Measurements from ENCODE around the gene LRRC75A. TPM values are rescaled to one million over a fixed set of nuclear protein-coding genes. Genes with fewer than 3 reads are reported as not detected.

LRRC75A gene
- total RNA-seq, 2 donors from 2014 or later: 5.2 to 25.8 TPM

GRCh38 chr17:16473044-16474011, 18.7 kb downstream of the LRRC75A start:
- intact Hi-C loops (cut with DNase I): no loop called here
- no peak for DNase-seq (ENCODE audit: low spot score)

DNA sequence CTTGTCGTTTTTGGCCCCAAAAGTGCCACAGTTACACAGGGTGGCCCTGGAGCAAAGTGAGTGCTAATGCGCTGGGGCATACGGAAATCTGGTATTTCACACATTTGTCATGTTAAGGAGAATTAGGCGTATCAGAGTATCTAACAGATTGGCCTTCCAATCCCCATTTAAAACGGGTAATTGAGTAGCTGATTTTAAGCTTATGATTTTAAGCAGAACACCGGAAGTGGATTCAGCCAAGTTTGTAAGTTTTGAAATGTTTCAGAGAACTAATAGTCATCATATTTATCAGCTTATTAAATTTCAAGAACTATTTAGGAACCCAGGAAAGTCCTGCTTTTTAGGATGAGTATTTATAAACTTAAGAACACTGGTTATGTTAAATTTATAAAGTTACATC, 19.5 kb downstream of the LRRC75A start:
- TF ChIP-seq POLR2AphosphoS5 (IDR thresholded peaks at IDR 0.05) (no peak), POLR2A (IDR thresholded peaks at IDR 0.05) (no peak)
- TF ChIP-seq, protein P1, sequence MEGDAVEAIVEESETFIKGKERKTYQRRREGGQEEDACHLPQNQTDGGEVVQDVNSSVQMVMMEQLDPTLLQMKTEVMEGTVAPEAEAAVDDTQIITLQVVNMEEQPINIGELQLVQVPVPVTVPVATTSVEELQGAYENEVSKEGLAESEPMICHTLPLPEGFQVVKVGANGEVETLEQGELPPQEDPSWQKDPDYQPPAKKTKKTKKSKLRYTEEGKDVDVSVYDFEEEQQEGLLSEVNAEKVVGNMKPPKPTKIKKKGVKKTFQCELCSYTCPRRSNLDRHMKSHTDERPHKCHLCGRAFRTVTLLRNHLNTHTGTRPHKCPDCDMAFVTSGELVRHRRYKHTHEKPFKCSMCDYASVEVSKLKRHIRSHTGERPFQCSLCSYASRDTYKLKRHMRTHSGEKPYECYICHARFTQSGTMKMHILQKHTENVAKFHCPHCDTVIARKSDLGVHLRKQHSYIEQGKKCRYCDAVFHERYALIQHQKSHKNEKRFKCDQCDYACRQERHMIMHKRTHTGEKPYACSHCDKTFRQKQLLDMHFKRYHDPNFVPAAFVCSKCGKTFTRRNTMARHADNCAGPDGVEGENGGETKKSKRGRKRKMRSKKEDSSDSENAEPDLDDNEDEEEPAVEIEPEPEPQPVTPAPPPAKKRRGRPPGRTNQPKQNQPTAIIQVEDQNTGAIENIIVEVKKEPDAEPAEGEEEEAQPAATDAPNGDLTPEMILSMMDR (IDR thresholded peaks at IDR 0.05): no peak
- no peaks in the 10 kb centered on the region for H3K9me3 ChIP-seq
- H3K36me3 ChIP-seq: no peaks in the 10 kb centered on the region
- DNase-seq (ENCODE audit: low spot score): no peak
- no peaks in the 10 kb centered on the region for H3K27me3 ChIP-seq (replicated peaks; ENCODE audit: insufficient read depth)
- no peak overlapping the region for H3K27ac ChIP-seq
- intact Hi-C loops (cut with DNase I): no loop called here
- WGBS: 79% methylated on average over 6 of the region's 6 CpGs
- no peak overlapping the region for H3K4me3 ChIP-seq
- H3K4me1 ChIP-seq (replicated peaks): peaks cover 3% of the 10 kb centered on the region

More at GRCh38 chr17:16473044-16474011, 18.7 kb downstream of the LRRC75A start:
- peaks cover under 1% of the 10 kb centered on the region for H3K4me1 ChIP-seq (replicated peaks)
- no peaks in the 10 kb centered on the region for H3K27me3 ChIP-seq (replicated peaks; ENCODE audit: insufficient read depth)
- 85% methylated on average over 20 of the region's 20 CpGs for WGBS
- H3K27ac ChIP-seq: no peak overlapping the region
- H3K4me3 ChIP-seq: no peak overlapping the region
- TF ChIP-seq, protein P1 (IDR thresholded peaks at IDR 0.05): no peak
- TF ChIP-seq POLR2AphosphoS5 (IDR thresholded peaks at IDR 0.05) (no peak), POLR2A (IDR thresholded peaks at IDR 0.05) (no peak)
- H3K36me3 ChIP-seq: no peaks in the 10 kb centered on the region
- no peaks in the 10 kb centered on the region for H3K9me3 ChIP-seq

- intact Hi-C loops (cut with DNase I): no loop called here
- Histone ChIP-seq H3K9me3 (no peaks in the 10 kb centered on the region), H3K36me3 (no peaks in the 10 kb centered on the region), H3K4me3 (no peak overlapping the region), H3K27ac (no peak overlapping the region), H3K27me3 (replicated peaks; ENCODE audit: insufficient read depth) (no peaks in the 10 kb centered on the region), H3K4me1 (replicated peaks) (peaks cover 3% of the 10 kb centered on the region)
- TF ChIP-seq POLR2A (IDR thresholded peaks at IDR 0.05): no peak
- TF ChIP-seq POLR2AphosphoS5 (IDR thresholded peaks at IDR 0.05): no peak
- TF ChIP-seq, protein P1 (IDR thresholded peaks at IDR 0.05): no peak
- WGBS: 86% methylated on average over 5 of the region's 5 CpGs
- DNase-seq (ENCODE audit: low spot score): no peak
Measured at GRCh38 chr17:16471295-16471694, 20.7 kb downstream of the LRRC75A start.

GRCh38 chr17:16470265-16470664, 21.7 kb downstream of the LRRC75A start:
- intact Hi-C loops (cut with DNase I): no loop called here
- no peak for TF ChIP-seq POLR2AphosphoS5 (IDR thresholded peaks at IDR 0.05)
- TF ChIP-seq POLR2A (IDR thresholded peaks at IDR 0.05): no peak
- TF ChIP-seq, protein P1 (IDR thresholded peaks at IDR 0.05): no peak
- Histone ChIP-seq H3K4me3 (no peak overlapping the region), H3K27ac (no peak overlapping the region), H3K4me1 (replicated peaks) (peaks cover 3% of the 10 kb centered on the region), H3K9me3 (no peaks in the 10 kb centered on the region), H3K27me3 (replicated peaks; ENCODE audit: insufficient read depth) (no peaks in the 10 kb centered on the region), H3K36me3 (no peaks in the 10 kb centered on the region)
- WGBS: 27% methylated on average over 11 of the region's 11 CpGs
- no peak for DNase-seq (ENCODE audit: low spot score)

Measured in prostate gland (tissue), 2 donors.